ENCODE results near the gene CAPN11. TPM values are rescaled to one million over a fixed set of nuclear protein-coding genes. Genes with fewer than 3 reads are reported as not detected.

CAPN11 gene
- total RNA-seq, 2 experiments from 2014 or later = not detected

DNA sequence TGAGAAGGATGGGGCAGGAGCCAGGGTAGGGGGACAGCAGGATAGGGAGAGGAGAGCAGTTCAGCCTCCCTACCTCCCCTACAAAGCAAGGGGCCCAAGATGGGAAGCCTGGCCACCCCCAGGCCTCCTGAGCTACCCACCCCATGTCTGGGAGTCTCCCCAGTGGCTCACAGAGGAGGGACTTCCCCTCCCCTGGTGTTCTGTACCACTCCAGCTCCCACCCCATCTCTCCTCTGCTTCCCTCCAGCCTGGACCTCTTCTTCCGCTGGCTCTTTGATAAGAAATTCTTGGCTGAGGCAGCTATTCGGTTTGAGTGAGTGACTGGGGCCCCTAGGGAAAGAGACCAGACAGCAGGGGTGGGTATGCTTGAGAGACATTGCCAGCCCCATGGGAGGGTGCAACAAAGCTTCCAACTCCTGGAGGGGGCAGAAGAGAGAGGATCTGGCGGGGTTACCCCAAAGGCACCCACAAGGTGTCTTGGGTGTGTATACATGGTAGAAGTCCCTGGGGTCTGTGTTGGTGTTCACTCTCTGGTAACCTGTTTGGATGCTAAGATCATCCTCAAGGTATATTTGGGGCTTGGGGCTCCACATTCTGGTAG is 8.2 kb upstream of the CAPN11 start:
- POLR2A ChIA-PET = no interaction called here
- CTCF ChIA-PET = interaction anchor here (1.8 to 4.0 kb wide), 2 partner anchors 13 to 54 kb away, joined by 4 to 16 read pairs; no protein-coding TSS in a partner anchor

DNA sequence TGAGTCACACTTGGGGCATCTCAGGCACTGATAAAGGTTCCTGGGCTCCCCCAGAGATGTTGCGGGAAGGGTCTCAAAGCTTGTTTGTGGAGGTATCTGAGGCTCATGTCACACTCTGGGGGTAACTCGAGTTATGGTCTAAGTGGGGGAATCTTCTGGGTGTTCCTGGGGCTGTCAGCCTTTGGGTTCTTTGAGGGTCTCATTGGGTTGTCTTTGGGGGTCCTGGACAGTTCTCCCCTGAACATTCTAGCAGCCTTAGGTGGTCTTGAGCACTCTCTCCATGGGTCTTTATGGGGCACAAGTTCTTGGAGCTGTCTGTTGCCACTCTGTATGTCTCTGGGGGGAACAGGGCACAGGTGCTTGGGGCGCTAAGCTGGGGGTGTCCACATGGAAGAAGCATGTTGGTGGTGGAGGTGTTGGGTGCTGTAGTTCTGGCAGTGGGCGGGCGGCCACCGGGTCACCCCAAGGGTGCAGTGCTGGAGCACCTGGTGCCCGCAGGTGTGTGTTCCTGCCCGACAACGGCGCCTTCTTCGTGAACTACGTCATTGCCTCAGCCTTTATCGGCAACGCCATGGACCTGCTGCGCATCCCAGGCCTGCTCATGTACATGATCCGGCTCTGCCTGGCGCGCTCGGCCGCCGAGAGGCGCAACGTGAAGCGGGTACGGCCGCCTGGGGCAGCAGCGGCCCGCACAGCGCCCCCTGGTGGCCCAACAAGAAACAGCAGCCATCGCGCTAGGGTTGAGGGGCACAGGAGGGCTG is 7.1 kb upstream of the CAPN11 start:
- POLR2A ChIA-PET = no interaction called here
- CTCF ChIA-PET = interaction anchor here (0.7 to 4.0 kb wide), 7 partner anchors 10 to 105 kb away, joined by 3 to 16 read pairs (median 4); no protein-coding TSS in a partner anchor

DNA sequence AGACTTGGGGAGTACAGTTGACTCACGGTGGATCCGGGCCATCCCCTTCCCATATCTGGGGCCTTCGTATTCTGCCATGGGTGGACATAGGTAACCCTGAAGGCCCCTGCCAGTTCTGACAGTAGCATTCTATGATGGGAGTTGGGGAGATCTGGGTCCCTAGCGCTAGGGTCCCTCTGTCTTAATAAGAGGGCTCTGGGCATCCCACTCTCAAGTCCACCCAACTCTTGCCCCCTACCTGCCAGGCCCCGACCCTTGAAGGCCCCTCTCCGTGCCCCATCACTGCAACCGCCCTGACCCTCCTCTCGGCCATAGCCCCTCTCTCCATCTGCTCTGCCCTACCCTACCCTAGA is 6.5 kb upstream of the CAPN11 start:
- ChIA-PET CTCF (interaction anchor here (0.6 to 4.0 kb wide), 5 partner anchors 10 to 55 kb away, joined by 3 to 16 read pairs (median 4); no protein-coding TSS in a partner anchor), POLR2A (no interaction called here)

DNA sequence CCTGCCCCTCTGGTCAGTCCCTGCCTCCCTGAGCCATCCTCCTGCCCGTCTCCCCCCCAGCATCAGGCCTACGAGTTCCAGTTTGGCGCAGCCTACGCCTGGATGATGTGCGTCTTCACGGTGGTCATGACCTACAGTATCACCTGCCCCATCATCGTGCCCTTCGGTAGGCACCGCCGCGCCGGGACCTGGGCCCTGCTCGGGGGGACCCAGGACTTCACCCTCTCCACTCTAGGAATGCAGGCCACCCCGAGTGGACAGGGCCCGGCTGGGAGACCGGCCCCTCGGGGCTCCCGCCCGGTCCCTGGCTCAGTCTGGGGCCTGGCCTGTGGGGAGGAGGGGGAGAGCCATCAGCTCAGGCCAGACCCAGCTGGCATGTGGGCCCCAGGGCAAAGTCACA is 6.1 kb upstream of the CAPN11 start:
- ChIA-PET CTCF (interaction anchor here (0.6 to 1.1 kb wide), 3 partner anchors 20 to 54 kb away, joined by 3 to 4 read pairs (median 3); no protein-coding TSS in a partner anchor), POLR2A (no interaction called here)

DNA sequence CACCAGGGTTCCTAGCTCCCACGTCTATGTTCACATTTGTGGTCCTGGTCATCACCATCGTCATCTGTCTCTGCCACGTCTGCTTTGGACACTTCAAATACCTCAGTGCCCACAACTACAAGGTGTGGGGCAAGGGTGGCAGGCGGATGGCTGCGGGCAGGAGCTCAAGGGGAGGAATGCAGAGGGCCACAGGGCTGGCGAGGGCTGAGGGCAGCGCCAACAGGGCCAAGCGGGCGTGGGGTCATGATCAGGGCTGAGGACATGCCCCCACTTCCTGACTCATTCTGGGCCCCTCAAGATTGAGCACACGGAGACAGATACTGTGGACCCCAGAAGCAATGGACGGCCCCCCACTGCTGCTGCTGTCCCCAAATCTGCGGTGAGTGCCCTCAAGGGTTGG is 4.6 kb upstream of the CAPN11 start:
- POLR2A ChIA-PET = no interaction called here

DNA sequence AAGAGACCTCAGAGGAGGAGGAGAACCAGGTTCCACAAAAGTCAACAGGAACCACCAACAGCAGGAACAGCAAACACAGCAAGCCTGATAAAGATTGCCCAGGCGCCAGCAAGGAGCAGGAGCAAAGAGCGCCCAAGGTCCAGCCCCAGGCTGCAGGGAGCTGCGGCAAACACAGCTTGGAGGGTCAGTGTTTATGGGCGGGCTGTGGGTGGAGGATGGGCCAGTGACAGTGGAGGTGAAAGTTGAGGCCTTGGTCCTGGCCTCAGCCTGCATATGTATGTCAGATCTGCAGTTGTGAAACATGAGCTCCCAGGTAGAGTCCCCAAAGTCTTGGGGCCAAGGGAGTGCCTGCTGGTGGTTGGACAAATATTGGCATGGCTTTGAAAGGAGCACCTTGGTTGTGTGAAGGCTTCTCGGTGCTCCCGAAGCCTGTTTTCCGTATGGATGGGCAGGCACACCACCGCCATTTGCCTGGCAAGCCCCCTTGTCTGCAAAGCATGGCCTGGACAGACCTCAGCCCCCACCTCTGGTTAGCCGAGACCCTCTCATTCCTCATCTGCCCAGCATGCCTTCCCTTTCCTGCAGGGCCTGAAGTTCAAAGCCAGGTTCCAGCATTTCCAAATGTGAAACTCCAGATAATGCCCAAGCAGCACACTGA is 2.0 kb upstream of the CAPN11 start:
- POLR2A ChIA-PET = no interaction called here
- CTCF ChIA-PET = interaction anchor here (0.8 kb wide), 1 partner anchor 78 kb away, joined by 3 read pairs; no protein-coding TSS in a partner anchor

More for the DNA sequence above, 4.6 kb upstream of the CAPN11 start:
- CTCF ChIA-PET = interaction anchor here (2.1 kb wide), 1 partner anchor 58 kb away, joined by 8 read pairs; no protein-coding TSS in a partner anchor

DNA sequence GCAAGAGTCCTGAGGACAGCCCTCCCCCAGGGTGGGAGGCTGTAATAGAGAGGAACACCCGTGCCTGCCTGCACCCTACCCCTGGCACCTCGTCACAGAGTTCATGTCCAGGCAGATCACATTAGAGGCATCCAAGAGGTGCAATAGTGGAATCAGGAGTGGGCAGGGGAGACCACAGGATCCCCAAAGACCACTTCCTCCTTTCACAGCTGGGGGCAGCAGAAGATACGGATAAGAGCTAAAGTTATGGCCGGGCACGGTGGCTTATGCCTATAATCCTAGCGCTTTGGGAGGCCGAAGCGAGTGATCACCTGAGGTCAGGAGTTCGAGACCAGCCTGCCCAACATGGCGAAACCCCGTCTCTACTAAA is 1.5 kb upstream of the CAPN11 start:
- ChIA-PET CTCF (no interaction called here), POLR2A (no interaction called here)

DNA sequence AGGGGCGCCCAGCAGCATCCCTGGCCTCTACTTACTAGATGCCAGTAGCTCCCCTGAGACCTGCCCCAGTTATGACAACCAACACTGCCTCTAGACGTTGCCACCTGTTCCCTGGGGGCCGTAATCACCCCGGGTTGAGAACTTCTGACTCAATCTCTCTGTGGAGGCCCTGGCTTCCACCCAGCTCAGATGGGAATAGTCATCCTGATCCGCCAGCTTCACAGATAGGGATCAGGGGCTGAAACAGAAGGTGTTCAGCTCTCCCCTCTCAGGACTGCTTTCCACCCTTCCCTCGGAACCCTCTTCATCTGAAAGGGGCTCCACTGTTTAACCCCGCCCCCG is 3.3 kb downstream of the CAPN11 start:
- POLR2A ChIA-PET = no interaction called here
- CTCF ChIA-PET = interaction anchor here (1.0 to 3.4 kb wide), 4 partner anchors 10 to 176 kb away, joined by 3 to 15 read pairs (median 4); no protein-coding TSS in a partner anchor

DNA sequence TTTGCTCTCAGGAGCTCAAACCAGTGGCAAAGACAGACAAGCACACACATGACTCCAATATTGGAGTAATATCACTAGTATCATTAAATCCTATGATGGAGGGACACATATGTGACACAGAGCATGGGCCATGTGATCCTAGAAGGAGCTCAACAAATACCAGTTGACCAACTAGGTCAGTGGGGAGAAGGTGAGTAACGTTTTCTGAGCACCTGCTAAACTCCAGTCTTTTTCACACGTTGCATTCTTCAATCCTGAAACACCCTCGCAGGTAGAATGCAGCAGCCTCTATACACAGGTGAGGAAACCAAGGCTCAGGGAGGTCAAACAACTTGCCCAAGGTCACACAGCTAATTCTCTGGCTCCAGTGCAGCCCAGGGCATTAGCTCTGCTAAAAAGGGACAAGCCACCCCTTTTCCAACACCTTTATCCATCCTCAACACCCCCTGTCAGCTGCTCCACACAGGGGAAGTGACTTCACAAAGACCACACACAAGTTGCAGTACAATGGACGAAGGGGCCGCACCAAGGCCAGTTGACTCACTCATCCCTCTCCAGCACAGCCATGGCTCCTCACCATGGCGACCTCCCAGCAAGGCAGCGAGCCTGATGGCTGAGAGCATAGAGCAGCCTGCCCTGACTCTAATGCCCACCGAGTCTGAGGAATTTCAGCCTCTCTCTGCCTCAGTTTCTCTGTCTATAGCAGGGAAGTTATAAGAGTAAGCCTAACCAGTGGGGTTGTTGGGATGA is 4.4 kb downstream of the CAPN11 start:
- ChIA-PET POLR2A (no interaction called here), CTCF (interaction anchor here (3.4 kb wide), 1 partner anchor 9 kb away, joined by 15 read pairs; no protein-coding TSS in a partner anchor)

DNA sequence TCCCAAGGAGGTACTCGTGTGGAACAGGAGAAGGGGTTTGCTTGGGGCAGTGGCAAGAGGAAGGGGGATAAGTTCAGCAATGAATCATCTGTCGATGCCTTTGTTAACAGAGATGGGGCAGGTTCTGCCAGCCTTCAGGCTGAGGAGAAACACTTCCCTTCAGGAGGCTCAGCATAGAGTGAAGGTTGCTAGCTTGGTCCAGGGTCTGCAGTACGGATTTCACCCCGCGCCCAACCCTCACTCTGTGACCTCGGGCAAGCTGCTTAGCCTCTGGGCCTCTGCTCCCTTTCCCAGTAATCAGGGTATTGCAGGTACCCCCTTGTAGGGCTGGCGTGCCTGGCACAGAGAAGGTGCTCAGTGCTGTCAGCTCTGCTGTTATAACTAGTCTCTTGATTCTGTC is 7.5 kb downstream of the CAPN11 start:
- CTCF ChIA-PET = no interaction called here
- POLR2A ChIA-PET = no interaction called here

DNA sequence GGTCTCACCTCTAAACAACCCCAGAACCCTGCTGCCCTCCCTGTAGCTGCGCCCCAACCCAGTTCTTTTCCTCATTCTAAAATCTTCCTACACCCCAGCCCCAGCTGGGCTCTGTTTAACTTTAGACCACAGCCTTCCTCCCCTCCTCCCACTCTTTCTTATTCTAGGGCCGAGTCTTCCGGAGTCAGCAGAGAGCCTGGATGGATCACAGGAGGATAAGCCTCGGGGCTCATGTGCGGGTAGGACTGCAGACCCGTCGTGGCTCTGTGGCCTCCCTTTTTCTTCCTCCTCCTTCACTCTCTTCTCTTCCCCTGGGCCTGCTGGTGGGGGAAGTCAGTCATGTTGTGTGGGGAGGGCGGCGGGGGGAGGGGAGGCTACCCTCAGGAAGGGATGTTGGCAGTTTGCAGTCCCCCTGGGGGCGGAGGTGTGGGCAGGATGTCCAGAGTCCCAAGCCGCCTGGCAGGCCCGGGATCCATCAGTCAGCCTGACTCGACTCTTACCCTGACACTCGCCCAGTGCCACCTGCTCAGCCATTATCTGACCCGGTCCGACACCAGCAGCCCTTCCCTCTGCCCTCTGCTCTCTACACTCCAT is 8.1 kb downstream of the CAPN11 start:
- POLR2A ChIA-PET = no interaction called here

DNA sequence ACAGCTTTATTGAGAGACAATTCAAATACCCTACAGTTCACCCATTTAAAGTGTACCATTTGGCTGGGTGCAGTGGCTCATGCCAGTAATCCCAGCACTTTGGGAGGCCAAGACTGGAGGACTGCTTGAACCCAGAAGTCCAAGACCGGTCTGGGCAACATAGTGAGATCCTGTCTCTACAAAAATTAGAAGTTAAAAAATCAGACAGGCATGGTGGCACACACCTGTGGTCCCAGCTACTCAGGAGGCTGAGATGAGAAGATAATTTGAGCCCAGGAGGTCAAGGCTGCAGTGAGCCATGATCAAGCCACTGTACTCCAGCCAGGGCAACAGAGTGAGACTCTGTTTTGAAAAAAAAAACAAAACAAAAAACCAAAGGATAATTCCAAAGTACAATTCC is 8.9 kb downstream of the CAPN11 start:
- POLR2A ChIA-PET = no interaction called here
- CTCF ChIA-PET = interaction anchor here (0.7 to 1.0 kb wide), 2 partner anchors 60 to 138 kb away, joined by 3 to 5 read pairs; no protein-coding TSS in a partner anchor

More for the DNA sequence above, 8.1 kb downstream of the CAPN11 start:
- CTCF ChIA-PET = interaction anchor here (0.7 to 1.0 kb wide), 2 partner anchors 61 to 138 kb away, joined by 3 to 5 read pairs; no protein-coding TSS in a partner anchor

DNA sequence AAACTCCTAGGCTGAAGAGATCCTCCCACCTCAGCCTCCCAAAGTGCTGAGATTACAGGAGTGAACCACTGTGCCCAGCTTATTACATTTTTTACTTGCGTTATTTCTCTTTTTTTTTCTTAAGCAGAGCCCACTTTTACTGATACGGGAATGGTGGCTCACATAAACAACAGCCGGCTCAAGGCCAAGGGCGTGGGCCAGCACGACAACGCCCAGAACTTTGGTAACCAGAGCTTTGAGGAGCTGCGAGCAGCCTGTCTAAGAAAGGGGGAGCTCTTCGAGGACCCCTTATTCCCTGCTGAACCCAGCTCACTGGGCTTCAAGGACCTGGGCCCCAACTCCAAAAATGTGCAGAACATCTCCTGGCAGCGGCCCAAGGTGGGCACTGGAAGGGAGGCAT is 10.5 kb downstream of the CAPN11 start:
- ChIA-PET POLR2A (interaction anchor here (0.6 kb wide), 1 partner anchor 29 kb away, joined by 8 read pairs; no protein-coding TSS in a partner anchor), CTCF (interaction anchor here (1.0 kb wide), 1 partner anchor 73 kb away, joined by 3 read pairs; no protein-coding TSS in a partner anchor)

DNA sequence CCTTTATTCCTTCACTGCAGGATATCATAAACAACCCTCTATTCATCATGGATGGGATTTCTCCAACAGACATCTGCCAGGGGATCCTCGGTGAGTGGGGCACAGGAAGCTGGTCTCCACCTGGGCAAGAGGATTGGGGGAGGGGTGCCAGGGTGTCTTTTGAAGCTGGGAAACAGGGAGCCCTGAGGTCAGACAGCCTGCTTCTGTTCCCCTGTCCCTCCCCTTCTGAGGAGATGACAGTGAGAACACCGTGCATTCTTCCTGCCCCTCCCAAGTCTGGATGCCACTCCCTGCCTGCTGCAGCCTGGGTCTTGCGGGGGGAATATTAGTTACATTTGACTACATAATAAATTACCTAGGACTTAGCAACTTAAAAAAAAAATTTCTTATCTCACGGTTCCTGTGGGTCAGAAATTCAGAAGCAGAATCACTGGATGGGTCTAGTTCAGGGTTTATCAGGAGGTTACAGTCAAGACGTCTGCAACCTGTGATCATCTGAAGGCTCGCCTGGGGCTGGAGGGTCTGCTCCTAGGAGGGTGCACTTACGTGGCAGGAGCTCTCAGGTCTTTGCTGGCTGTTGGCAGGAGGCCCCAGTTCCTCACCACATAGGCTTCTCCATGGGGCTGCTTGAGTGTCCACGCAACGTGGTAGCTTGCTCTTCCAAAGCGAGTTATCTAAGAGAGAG is 11.4 kb downstream of the CAPN11 start:
- ChIA-PET CTCF (interaction anchor here (1.0 kb wide), 1 partner anchor 74 kb away, joined by 3 read pairs; no protein-coding TSS in a partner anchor), POLR2A (no interaction called here)

DNA sequence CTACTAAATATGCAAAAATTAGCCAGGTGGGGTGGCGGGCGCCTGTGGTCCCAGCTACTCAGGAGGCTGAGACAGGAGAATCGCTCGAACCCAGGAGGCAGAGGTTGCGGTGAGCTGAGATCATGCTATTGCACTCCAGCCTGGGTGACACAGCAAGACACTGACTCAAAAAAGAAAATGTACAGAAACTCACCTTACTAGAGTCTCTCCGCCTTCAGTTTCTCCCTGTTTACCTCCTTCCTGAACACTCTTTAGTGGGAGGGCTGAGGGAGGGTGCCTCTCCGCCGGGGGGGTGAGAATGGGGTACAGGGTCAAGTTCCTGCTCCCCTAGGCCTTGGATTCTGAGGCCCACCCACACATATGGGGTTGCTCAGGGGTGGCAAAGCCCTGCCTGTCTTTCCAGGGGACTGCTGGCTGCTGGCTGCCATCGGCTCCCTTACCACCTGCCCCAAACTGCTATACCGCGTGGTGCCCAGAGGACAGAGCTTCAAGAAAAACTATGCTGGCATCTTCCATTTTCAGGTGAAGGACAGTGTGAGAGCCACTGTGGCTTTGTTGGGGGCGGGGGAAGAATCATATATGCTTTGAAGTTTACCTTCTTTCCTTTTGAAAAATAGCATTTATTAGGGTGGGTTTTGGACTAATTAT is 13.4 kb downstream of the CAPN11 start:
- POLR2A ChIA-PET = interaction anchor here (1.3 kb wide), 1 partner anchor 52 kb away, joined by 6 read pairs; the partner anchor contains the start of gene SLC29A1
- CTCF ChIA-PET = interaction anchor here (0.8 to 3.1 kb wide), 13 partner anchors 9 to 172 kb away, joined by 3 to 18 read pairs (median 5); partner anchors contain the start of gene SLC35B2

DNA sequence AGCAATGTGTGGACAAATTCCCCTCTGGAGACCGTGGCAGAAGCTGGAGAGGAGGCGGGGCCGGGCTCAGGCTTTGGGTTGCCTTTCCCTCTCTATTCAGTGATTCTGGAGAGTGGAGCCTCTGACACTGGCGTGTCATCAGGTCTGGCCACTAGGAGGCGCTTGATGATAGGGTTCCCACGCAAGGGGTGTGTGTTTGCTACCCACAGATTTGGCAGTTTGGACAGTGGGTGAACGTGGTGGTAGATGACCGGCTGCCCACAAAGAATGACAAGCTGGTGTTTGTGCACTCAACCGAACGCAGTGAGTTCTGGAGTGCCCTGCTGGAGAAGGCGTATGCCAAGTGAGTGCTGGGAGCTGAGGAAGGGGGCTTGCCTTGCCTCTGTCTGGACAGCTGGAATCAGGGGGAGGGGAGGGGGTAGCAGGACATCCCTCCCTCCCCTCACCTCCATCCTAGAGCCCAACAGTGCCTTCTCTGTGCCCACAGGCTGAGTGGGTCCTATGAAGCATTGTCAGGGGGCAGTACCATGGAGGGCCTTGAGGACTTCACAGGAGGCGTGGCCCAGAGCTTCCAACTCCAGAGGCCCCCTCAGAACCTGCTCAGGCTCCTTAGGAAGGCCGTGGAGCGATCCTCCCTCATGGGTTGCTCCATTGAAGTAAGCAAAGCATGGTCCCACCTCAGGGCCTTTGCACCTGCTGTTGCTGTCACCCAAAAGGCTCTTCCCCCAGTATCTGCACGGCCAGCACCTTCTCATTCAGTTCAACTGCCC is 14.3 kb downstream of the CAPN11 start:
- CTCF ChIA-PET = interaction anchor here (0.5 to 3.1 kb wide), 18 partner anchors 10 to 1365 kb away, joined by 3 to 18 read pairs (median 4); partner anchors contain the start of gene SLC35B2
- POLR2A ChIA-PET = interaction anchor here (1.3 kb wide), 1 partner anchor 51 kb away, joined by 6 read pairs; the partner anchor contains the start of gene SLC29A1
